Esophagus squamous epithelium (tissue), 5 donors: ENCODE measurements around the gene TRAPPC6A. TPM values are rescaled to one million over a fixed set of nuclear protein-coding genes. Genes with fewer than 3 reads are reported as not detected.

Experiments
- DNase-seq: peaks from one replicate; lab custom pipeline; 2025; lab: John Stamatoyannopoulos, UW
- H3K27ac ChIP-seq, 4 donors: fragments of 200-600 bp; sonication (generic); one replicate each; pipeline ENCODE4 v1.5.1; 2016 to 2019; ENCODE audit warnings: mild to moderate bottlenecking in 1 of 4
- H3K27me3 ChIP-seq, 4 donors: fragments of 200-600 bp; sonication (generic); 1 replicate in 3 of 4; 2 replicates in 1 of 4; pipeline versions ENCODE4 v1.5.1 to v1.6.0; 2017 to 2021; ENCODE audit warnings: antibody characterized with exemption in 1 of 4
- H3K36me3 ChIP-seq, 3 donors: fragments of 200-600 bp; sonication (generic); one replicate each; pipeline ENCODE4 v1.5.1; 2016 to 2019
- H3K4me1 ChIP-seq, 3 donors: fragments of 200-600 bp; sonication (generic); one replicate each; pipeline ENCODE4 v1.5.1; 2017 to 2019
- H3K4me3 ChIP-seq, 4 donors: fragments of 200-600 bp; sonication (generic); 1 replicate in 3 of 4; 2 replicates in 1 of 4; pipeline ENCODE4 v1.5.1; 2016 to 2019; ENCODE audit warnings: mild to moderate bottlenecking in 2 of 4, moderate library complexity in 1 of 4
- H3K9me3 ChIP-seq, 3 donors: fragments of 200-600 bp; sonication (generic); one replicate each; pipeline ENCODE4 v1.5.1; 2016 to 2019
- POLR2A ChIP-seq, 4 donors: fragments of 450-650 bp; IDR thresholded peaks; one replicate each; pipeline ENCODE4 v1.6.1; 2017; ENCODE audit warnings: antibody characterized with exemption in 4 of 4, mild to moderate bottlenecking in 4 of 4, moderate library complexity in 3 of 4
- WGBS, 2 donors: methylation state at CpG; one replicate each; pipeline ENCODE4 v1.1.5; 2018; 5-methylcytosine and 5-hydroxymethylcytosine counted together
- intact Hi-C: fragments of 100-400 bp; cut with DNase I; formaldehyde crosslinking; loops from one replicate; pipeline ENCODE4 v1.15.0; 2022
- total RNA-seq, 4 donors: library from RNA; depleted of rRNA; stranded (reverse); fragments of >200 nt; gene quantifications; one replicate each; pipeline ENCODE4 v1.1.0, GENCODE V29; 2016
- TF ChIP-seq, protein P1 (sequence below), 6 experiments: fragments of 450-650 bp in 4 of 6; fragments of 200-600 bp in 2 of 6; sonication (generic) in 2 of 6; IDR thresholded peaks; one replicate each; pipeline ENCODE4 v1.5.1; 2016 to 2019; ENCODE audit warnings: antibody characterized with exemption in 6 of 6, mild to moderate bottlenecking in 4 of 6, moderate library complexity in 4 of 6
- donor health status: DM: yes; HTN: yes; CAD: no.

The TRAPPC6A gene
- total RNA-seq, 4 donors from 2014 or later = 5.4 to 27.8 (median 18.0) TPM

DNA sequence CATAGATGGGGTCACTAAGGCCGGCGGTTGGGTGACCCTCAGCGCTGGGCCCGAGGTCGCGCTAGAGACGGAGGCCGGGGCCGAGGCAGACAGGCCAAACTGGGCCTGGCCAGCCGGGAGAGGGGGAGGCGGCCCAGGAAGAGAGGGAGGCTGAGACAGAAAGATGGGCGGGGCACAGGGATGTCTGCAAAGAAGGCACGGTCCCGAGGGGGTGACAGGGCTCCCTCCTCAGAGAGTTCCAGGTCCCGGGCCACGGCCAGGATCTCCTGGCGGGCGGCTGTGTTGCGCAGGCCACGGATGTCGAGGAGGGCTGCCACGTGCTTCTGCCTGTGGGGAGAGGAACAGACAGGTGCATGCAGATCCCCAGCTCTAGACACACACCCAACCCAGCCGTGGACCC is 35.0 kb upstream of the TRAPPC6A start:
- H3K4me3 ChIP-seq = no peak overlapping the region
- H3K27me3 ChIP-seq = peaks cover 0 to 70% (median 0%) of the 10 kb centered on the region in 4 donors
- peaks cover 17 to 70% (median 17%) of the 10 kb centered on the region in 3 donors for H3K4me1 ChIP-seq
- 60 to 76% methylated on average over 1 to 16 of the region's 23 CpGs for WGBS, 2 donors
- H3K27ac ChIP-seq = peak overlapping the region in 3 of 4 donors; percentile 46 to 63 (median 53)
- no peaks in the 10 kb centered on the region for H3K36me3 ChIP-seq
- intact Hi-C loops = no loop called here
- DNase-seq = no peak
- no peaks in the 10 kb centered on the region for H3K9me3 ChIP-seq
- no peak for TF ChIP-seq POLR2A (IDR thresholded peaks at IDR 0.05)
- TF ChIP-seq, protein P1, sequence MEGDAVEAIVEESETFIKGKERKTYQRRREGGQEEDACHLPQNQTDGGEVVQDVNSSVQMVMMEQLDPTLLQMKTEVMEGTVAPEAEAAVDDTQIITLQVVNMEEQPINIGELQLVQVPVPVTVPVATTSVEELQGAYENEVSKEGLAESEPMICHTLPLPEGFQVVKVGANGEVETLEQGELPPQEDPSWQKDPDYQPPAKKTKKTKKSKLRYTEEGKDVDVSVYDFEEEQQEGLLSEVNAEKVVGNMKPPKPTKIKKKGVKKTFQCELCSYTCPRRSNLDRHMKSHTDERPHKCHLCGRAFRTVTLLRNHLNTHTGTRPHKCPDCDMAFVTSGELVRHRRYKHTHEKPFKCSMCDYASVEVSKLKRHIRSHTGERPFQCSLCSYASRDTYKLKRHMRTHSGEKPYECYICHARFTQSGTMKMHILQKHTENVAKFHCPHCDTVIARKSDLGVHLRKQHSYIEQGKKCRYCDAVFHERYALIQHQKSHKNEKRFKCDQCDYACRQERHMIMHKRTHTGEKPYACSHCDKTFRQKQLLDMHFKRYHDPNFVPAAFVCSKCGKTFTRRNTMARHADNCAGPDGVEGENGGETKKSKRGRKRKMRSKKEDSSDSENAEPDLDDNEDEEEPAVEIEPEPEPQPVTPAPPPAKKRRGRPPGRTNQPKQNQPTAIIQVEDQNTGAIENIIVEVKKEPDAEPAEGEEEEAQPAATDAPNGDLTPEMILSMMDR (IDR thresholded peaks at IDR 0.05) = no peak

DNA sequence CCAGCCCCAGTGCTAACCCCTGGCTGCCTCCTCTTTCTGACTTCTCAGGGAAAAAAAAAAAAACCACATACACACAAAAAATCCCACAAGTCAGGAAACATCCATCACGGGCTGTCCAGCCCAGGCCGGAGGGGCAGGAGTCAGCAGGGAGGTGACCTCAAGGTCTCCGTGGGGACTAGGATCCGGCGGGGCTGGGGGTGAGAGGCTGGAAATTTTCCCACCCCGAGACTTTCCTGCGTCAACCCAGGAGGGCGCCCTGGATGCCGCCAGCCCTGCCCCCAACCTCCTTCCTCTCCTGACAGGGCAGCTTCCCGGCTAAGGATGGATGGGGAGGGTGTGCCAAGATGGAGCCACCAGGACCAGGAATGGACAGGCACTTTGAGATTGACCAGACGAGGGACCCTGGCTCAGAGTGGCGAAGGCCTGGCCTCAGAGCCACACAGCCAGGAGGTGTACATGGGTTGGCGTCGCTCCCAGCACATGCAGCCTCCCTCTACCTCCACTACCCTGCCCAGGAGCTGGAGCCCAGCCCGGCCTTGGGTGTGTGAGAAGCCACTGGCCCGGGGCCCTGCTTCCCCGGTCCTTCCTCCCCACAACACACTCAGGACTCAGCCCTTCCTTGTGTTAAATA is 33.8 kb upstream of the TRAPPC6A start:
- Histone ChIP-seq H3K4me3 (no peak overlapping the region), H3K4me1 (peaks cover 11 to 61% (median 17%) of the 10 kb centered on the region in 3 donors), H3K27ac (peak overlapping the region in 3 of 4 donors; percentile 46 to 53 (median 49)), H3K9me3 (no peaks in the 10 kb centered on the region), H3K27me3 (peaks cover 0 to 58% (median 0%) of the 10 kb centered on the region in 4 donors), H3K36me3 (no peaks in the 10 kb centered on the region)
- 5% methylated on average over 6 of the region's 17 CpGs; no CpG with 5 or more reads in 1 of the 2 donors for WGBS, 2 donors
- intact Hi-C loops = no loop called here
- DNase-seq = no peak
- no peak for TF ChIP-seq POLR2A (IDR thresholded peaks at IDR 0.05)
- TF ChIP-seq, protein P1 (IDR thresholded peaks at IDR 0.05) = no peak

DNA sequence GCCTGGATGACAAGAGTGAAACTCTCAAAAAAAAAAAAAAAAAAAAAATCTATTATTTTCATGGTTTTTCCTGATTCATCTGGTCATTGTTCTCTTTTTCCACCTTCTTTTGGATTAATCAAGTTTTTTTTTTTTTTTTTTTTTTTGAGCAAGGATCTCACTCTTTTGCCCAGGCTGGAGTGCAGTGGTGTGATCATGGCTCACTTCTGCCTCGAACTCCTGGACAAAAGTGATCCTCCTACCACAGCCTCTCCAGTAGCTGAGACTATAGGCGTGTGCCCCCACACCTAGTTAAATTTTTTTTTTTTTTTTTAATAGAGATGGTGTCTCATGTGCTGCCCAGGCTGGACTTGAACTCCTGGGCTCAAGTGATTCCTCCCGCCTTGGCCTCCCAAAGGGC is 28.3 kb upstream of the TRAPPC6A start:
- no peak for DNase-seq
- Histone ChIP-seq H3K4me3 (no peak overlapping the region), H3K9me3 (no peaks in the 10 kb centered on the region), H3K4me1 (peaks cover 0 to 41% (median 11%) of the 10 kb centered on the region in 3 donors), H3K36me3 (no peaks in the 10 kb centered on the region), H3K27ac (no peak overlapping the region), H3K27me3 (peaks cover 0 to 11% (median 0%) of the 10 kb centered on the region in 4 donors)
- intact Hi-C loops = no loop called here
- TF ChIP-seq, protein P1 (IDR thresholded peaks at IDR 0.05) = no peak
- no peak for TF ChIP-seq POLR2A (IDR thresholded peaks at IDR 0.05)
- WGBS, 2 donors = 92 to 95% methylated on average over 3 of the region's 3 CpGs

DNA sequence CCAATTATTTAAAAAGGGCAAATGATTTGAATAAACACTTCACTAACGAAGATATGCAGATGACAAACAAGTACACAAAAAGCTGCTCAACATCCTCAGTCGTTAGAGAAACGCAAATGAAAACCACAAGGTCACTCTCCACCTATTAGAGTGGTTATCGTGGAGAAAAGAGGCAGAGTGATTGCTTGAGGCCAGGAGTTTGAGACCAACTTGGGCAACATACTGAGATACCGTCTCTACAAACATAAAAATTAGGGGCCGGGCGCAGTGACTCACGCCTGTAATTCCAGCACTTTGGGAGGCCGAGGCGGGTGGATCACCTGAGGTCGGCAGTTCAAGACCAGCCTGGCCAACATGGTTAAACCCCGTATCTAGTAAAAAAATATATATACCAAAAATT is 27.8 kb upstream of the TRAPPC6A start:
- Histone ChIP-seq H3K9me3 (no peaks in the 10 kb centered on the region), H3K36me3 (no peaks in the 10 kb centered on the region), H3K4me1 (peaks cover 0 to 40% (median 11%) of the 10 kb centered on the region in 3 donors), H3K27ac (no peak overlapping the region), H3K27me3 (peaks cover 0 to 6% (median 0%) of the 10 kb centered on the region in 4 donors), H3K4me3 (no peak overlapping the region)
- TF ChIP-seq, protein P1 (IDR thresholded peaks at IDR 0.05) = no peak
- TF ChIP-seq POLR2A (IDR thresholded peaks at IDR 0.05) = no peak
- WGBS, 2 donors = 78 to 81% methylated on average over 11 to 12 of the region's 12 CpGs
- no peak for DNase-seq
- intact Hi-C loops = no loop called here

DNA sequence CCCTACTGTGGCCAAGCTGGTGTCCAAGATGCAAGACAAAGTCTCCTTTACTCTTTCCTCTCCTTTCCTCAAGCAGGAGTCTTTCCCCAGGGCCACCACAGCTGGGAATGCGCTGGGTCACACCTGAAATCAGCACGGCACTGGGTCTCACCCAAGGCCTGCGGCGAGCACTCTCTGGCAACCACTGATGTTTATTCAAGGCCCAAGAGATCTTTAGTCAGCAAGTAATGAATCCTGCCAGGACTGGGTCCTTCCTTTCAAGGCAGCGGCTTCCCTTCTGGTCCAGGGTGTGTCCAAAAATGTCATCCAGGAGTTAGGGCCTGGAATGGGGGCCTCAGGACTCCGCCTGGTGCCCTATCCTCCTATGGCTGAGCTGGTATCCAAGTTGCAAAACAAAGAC is 24.6 kb upstream of the TRAPPC6A start:
- Histone ChIP-seq H3K36me3 (no peaks in the 10 kb centered on the region), H3K27ac (peak overlapping the region; percentile 56 to 66 (median 60)), H3K27me3 (no peaks in the 10 kb centered on the region), H3K9me3 (no peaks in the 10 kb centered on the region), H3K4me1 (peaks cover 0 to 42% (median 11%) of the 10 kb centered on the region in 3 donors), H3K4me3 (no peak overlapping the region)
- intact Hi-C loops = no loop called here
- 17 to 60% methylated on average over 3 to 5 of the region's 6 CpGs for WGBS, 2 donors
- DNase-seq = no peak
- TF ChIP-seq, protein P1 (IDR thresholded peaks at IDR 0.05) = no peak
- no peak for TF ChIP-seq POLR2A (IDR thresholded peaks at IDR 0.05)
